ENCODE measurements around the gene ZNF92.
"Not testable (repeated sequence)": the region's sequence is repeated elsewhere in the genome, so short reads cannot be mapped to it uniquely, and the experiment has no call there.

The ZNF92 gene

GRCh38 chr7:65429642-65430343, 56.1 kb downstream of the ZNF92 start:
- DNase-seq, result no peak

GRCh38 chr7:65430344-65431186, 56.9 kb downstream of the ZNF92 start:
- no peak for DNase-seq

- DNase-seq, result no peak
These were observed 60.7 kb downstream of the ZNF92 start for GRCh38 chr7:65434307-65434706.

GRCh38 chr7:65436163-65436562, 62.5 kb downstream of the ZNF92 start:
- no peak for DNase-seq

GRCh38 chr7:65438598-65438997, 64.9 kb downstream of the ZNF92 start:
- no peak for DNase-seq

- no peak for DNase-seq
These were observed 67.4 kb downstream of the ZNF92 start for GRCh38 chr7:65441010-65441409.

GRCh38 chr7:65444205-65444842, 70.7 kb downstream of the ZNF92 start:
- no peak for DNase-seq

- no peak for DNase-seq
These were observed 71.5 kb downstream of the ZNF92 start for GRCh38 chr7:65444899-65445823.

GRCh38 chr7:65447041-65447440, 73.4 kb downstream of the ZNF92 start:
- not testable (repeated sequence) for DNase-seq

GRCh38 chr7:65448816-65449504, 75.3 kb downstream of the ZNF92 start:
- no peak for DNase-seq

GRCh38 chr7:65449505-65449852, 75.8 kb downstream of the ZNF92 start:
- no peak for DNase-seq
